ENCODE results near the gene TUBGCP6.

GRCh38 chr22:50220603-50221409 lies 24.0 kb downstream of the TUBGCP6 start:
- no peak for TF ChIP-seq POLR2A (IDR thresholded peaks at IDR 0.05; ENCODE audit: low read depth, low read length)
- TF ChIP-seq TAF1 (IDR thresholded peaks at IDR 0.05; ENCODE audit: borderline replicate concordance, low read depth, low read length), result no peak
- TF ChIP-seq POLR2AphosphoS5 (IDR thresholded peaks at IDR 0.05; ENCODE audit: low read depth, low read length), result no peak

Data from GM12892 (cell line).